Measurements from ENCODE around the gene PLEKHH1. TPM values are rescaled to one million over a fixed set of nuclear protein-coding genes. Genes with fewer than 3 reads are reported as not detected.
A peak's percentile ranks its signal among the peaks of the same experiment; 100 is the strongest.

PLEKHH1 gene
- total RNA-seq, 6 experiments from 2014 or later: 1.9 to 4.1 (median 3.0) TPM

DNA sequence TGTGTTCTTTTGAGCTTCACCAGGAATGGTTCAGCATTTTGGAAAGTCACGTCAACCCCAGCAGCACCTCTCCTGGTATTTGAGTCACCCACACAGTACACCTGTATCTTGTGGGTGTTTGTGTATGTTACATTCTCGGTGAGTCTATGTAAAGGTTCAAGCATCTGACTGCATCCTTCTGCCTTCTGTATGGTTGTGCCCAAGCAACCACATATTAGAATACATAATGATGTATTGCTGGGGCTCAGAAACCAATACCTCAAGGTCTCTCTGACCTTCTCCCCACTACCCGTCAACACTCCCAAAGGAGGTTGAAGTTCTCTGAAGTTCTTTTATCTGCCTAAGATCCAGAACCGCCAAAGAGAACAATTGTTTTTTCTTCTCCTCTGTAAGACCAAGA is 35.4 kb upstream of the PLEKHH1 start:
- no peaks in the 10 kb centered on the region for H3K27me3 ChIP-seq
- H3K4me1 ChIP-seq: no peaks in the 10 kb centered on the region
- TF ChIP-seq POLR2A (IDR thresholded peaks at IDR 0.05): no peak
- TF ChIP-seq, protein P1, sequence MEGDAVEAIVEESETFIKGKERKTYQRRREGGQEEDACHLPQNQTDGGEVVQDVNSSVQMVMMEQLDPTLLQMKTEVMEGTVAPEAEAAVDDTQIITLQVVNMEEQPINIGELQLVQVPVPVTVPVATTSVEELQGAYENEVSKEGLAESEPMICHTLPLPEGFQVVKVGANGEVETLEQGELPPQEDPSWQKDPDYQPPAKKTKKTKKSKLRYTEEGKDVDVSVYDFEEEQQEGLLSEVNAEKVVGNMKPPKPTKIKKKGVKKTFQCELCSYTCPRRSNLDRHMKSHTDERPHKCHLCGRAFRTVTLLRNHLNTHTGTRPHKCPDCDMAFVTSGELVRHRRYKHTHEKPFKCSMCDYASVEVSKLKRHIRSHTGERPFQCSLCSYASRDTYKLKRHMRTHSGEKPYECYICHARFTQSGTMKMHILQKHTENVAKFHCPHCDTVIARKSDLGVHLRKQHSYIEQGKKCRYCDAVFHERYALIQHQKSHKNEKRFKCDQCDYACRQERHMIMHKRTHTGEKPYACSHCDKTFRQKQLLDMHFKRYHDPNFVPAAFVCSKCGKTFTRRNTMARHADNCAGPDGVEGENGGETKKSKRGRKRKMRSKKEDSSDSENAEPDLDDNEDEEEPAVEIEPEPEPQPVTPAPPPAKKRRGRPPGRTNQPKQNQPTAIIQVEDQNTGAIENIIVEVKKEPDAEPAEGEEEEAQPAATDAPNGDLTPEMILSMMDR (IDR thresholded peaks at IDR 0.05): no peak
- DNase-seq (no peak), ATAC-seq (no peak)
- H3K9me3 ChIP-seq: peaks cover 0 to 5% (median 0%) of the 10 kb centered on the region in 4 donors
- no peak overlapping the region for H3K27ac ChIP-seq
- 73% methylated on average over 4 of the region's 4 CpGs for WGBS (ENCODE audit: insufficient coverage, low coverage, low lambda C conversion rate, missing lambda C conversion rate)
- H3K4me3 ChIP-seq: no peak overlapping the region
- H3K36me3 ChIP-seq: no peaks in the 10 kb centered on the region
- intact Hi-C loops (cut with DNase I): no loop called here

DNA sequence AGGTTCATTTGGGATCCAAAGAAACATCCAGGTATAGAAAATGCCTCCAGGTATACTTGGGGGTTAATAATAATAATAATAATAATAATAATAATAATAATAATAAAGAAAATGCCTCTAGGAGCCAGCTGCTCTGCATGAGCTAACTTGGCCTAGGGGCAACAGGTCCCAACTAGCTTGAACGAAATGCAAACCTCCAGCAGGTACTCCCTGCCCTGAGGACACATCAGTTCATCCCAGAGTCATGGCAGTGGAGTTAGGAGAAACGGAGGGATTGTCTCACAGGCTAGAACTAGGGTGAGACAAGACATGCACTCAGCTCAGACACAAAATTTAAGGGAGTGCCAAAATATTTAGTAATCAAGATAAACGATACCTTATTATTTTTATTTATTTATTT is 32.1 kb upstream of the PLEKHH1 start:
- intact Hi-C loops (cut with DNase I): no loop called here
- no peak overlapping the region for H3K4me3 ChIP-seq
- 75% methylated on average over 3 of the region's 3 CpGs for WGBS (ENCODE audit: insufficient coverage, low coverage, low lambda C conversion rate, missing lambda C conversion rate)

DNA sequence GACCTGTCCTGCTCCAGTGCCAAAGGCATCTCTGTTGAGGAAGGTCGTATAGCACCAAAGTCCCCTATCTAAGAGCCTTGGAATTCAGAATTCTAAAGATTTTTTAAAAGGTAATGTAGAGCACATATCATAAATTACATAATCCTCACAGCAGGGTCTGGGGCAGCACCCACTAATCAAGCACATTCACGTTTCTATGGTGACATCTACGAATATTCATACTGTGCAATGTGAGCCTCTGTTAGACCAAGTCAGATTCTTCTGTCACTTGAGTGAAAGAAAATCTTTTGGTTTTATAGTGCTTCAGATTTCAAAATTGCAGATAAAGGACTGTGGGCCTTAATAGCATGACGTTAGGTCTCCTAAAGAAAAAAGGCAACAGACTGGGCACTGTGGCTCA is 31.4 kb upstream of the PLEKHH1 start:
- intact Hi-C loops (cut with DNase I): no loop called here

More for the DNA sequence above, 32.1 kb upstream of the PLEKHH1 start:
- no peak for DNase-seq
- no peak overlapping the region for H3K27ac ChIP-seq
- TF ChIP-seq POLR2A (IDR thresholded peaks at IDR 0.05): no peak
- TF ChIP-seq, protein P1 (IDR thresholded peaks at IDR 0.05): no peak
- H3K4me1 ChIP-seq: no peaks in the 10 kb centered on the region
- no peaks in the 10 kb centered on the region for H3K36me3 ChIP-seq
- no peaks in the 10 kb centered on the region for H3K9me3 ChIP-seq
- no peak for ATAC-seq
- no peaks in the 10 kb centered on the region for H3K27me3 ChIP-seq

DNA sequence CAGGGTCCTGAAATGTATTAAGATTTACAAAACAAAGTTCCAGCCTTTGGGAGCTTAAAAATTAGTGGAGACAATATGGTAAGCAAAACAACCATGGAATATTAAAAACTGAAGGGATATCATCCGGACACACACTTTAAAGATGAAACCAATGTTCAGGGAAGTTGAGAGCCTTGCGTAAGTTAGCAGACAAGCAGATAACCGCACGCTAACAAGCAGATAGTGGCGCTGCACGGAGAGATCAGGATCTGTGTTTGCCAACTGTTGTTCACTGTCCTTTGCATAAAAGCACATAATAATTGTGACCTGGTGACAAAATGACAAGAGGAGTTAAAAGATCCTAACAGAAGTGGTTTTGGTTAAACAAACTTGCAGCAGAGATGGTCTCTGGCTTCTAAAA is 30.2 kb upstream of the PLEKHH1 start:
- ATAC-seq: peak in 1 of 4 donors; percentile 56
- intact Hi-C loops (cut with DNase I): no loop called here
- no peak for DNase-seq
- no peak overlapping the region for H3K27ac ChIP-seq
- no peaks in the 10 kb centered on the region for H3K27me3 ChIP-seq
- H3K9me3 ChIP-seq: no peaks in the 10 kb centered on the region
- WGBS (ENCODE audit: insufficient coverage, low coverage, low lambda C conversion rate, missing lambda C conversion rate): 47% methylated on average over 6 of the region's 6 CpGs
- H3K4me1 ChIP-seq: no peaks in the 10 kb centered on the region
- no peaks in the 10 kb centered on the region for H3K36me3 ChIP-seq
- H3K4me3 ChIP-seq: no peak overlapping the region
- TF ChIP-seq, protein P1 (IDR thresholded peaks at IDR 0.05): no peak
- no peak for TF ChIP-seq POLR2A (IDR thresholded peaks at IDR 0.05)

More for the DNA sequence above, 31.4 kb upstream of the PLEKHH1 start:
- H3K9me3 ChIP-seq: no peaks in the 10 kb centered on the region
- no peaks in the 10 kb centered on the region for H3K4me1 ChIP-seq
- DNase-seq (no peak), ATAC-seq (no peak)
- no peak overlapping the region for H3K27ac ChIP-seq
- H3K4me3 ChIP-seq: no peak overlapping the region
- no peaks in the 10 kb centered on the region for H3K27me3 ChIP-seq
- WGBS (ENCODE audit: insufficient coverage, low coverage, low lambda C conversion rate, missing lambda C conversion rate): 67% methylated on average over 4 of the region's 4 CpGs
- no peaks in the 10 kb centered on the region for H3K36me3 ChIP-seq
- TF ChIP-seq, protein P1 (IDR thresholded peaks at IDR 0.05): no peak
- no peak for TF ChIP-seq POLR2A (IDR thresholded peaks at IDR 0.05)

DNA sequence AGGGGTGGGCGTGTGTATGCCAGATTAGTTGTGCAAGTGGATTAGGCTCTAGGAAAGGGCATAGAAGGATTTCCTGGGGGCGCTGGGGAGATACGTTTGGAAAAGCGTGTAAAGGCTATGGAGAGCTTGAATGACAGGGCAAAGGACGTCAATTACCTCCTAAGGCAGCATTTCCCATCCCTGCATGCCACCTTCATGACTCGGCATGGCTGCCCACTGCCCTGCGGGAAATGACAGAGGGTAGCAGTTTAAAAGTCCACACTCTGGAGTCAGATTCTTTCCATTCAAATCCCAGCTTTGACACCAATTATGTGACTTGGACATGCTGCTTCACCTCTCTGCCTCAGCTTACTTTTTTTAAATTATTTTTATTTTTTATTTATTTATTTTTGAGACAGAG is 29.8 kb upstream of the PLEKHH1 start:
- Histone ChIP-seq H3K9me3 (no peaks in the 10 kb centered on the region), H3K27me3 (no peaks in the 10 kb centered on the region), H3K4me3 (no peak overlapping the region), H3K36me3 (no peaks in the 10 kb centered on the region), H3K27ac (no peak overlapping the region), H3K4me1 (no peaks in the 10 kb centered on the region)
- ATAC-seq (no peak), DNase-seq (no peak)
- TF ChIP-seq, protein P1 (IDR thresholded peaks at IDR 0.05): no peak
- TF ChIP-seq POLR2A (IDR thresholded peaks at IDR 0.05): no peak
- 9% methylated on average over 1 of the region's 7 CpGs for WGBS (ENCODE audit: insufficient coverage, low coverage, low lambda C conversion rate, missing lambda C conversion rate)
- intact Hi-C loops (cut with DNase I): no loop called here
